ENCODE data around the gene SYT1. TPM values are rescaled to one million over a fixed set of nuclear protein-coding genes. Genes with fewer than 3 reads are reported as not detected.
A peak's percentile ranks its signal among the peaks of the same experiment; 100 is the strongest.
"Not testable (repeated sequence)": the region's sequence is repeated elsewhere in the genome, so short reads cannot be mapped to it uniquely, and the experiment has no call there.

SYT1 gene
- total RNA-seq, 1 donor from 2014 or later: 1.1 TPM

DNA sequence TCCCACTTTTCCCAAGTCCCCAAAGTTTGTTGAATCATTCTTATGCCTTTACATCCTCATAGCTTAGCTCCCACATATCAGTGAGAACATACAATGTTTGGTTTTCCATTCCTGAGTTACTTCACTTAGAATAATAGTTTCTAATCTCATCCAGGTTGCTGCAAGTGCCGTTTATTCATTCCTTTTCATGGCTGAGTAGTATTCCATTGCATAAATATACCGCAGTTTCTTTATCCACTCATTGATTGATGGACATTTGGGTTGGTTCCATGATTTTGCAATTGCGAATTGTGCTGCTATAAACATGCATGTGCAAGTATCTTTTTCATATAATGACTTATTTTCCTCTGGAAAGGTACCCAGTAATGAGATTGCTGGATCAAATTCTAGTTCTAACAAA, 345.8 kb downstream of the SYT1 start:
- DNase-seq (ENCODE audit: low read depth): not testable (repeated sequence)

DNA sequence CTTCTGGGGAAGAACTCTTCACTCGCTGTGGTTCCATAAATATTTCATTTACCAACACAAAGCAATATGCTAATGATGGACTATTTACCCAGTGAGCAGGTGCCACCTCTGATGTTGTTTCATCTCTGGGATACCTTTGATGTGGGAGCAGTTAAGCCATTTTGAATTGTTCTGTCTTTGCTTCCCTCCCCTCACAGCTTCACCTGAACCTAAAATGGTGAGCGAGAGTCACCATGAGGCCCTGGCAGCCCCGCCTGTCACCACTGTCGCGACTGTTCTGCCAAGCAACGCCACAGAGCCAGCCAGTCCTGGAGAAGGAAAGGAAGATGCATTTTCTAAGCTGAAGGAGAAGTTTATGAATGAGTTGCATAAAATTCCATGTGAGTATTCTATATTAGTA, 352.7 kb downstream of the SYT1 start:
- no peak for DNase-seq (ENCODE audit: low read depth)

DNA sequence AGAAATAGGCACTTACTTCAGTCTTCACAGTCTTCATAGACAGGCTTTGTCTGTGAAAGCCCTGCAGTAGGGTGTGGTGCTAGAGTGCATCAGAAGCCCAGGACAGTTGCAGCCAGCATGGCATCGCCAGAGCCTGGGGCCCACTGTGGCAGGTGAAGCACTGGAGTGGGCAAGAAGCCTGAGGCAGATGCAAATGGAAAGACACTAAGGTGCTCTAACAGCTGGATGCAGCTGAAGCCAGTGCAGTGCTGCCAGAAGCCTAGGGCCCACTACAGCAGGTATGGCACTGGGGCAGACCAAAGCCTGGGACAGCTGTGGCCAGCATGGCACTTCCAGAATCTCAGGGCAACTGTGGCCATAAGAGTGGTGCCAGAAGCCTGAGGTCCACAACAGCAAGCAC, 358.6 kb downstream of the SYT1 start:
- no peak for DNase-seq (ENCODE audit: low read depth)

DNA sequence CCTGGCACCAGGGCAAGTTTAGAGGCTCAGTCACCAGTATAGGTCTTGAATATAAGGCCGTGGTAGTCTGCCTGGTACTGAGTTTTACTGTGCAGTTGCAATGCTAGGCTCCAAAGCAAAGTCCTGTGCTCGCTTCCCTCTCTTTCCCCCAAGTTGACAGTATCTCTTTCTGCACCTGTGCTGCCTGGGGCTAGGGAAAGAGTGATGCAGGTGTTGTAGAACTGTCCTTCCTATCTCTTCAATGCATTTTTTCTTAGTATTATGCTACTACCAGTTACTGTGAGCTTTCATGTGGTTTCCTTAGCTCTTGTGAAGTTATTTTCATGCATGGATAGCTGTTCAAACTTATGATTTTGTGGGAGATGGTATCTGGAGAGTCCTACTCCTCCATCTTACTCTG, 359.2 kb downstream of the SYT1 start:
- no peak for DNase-seq (ENCODE audit: low read depth)

DNA sequence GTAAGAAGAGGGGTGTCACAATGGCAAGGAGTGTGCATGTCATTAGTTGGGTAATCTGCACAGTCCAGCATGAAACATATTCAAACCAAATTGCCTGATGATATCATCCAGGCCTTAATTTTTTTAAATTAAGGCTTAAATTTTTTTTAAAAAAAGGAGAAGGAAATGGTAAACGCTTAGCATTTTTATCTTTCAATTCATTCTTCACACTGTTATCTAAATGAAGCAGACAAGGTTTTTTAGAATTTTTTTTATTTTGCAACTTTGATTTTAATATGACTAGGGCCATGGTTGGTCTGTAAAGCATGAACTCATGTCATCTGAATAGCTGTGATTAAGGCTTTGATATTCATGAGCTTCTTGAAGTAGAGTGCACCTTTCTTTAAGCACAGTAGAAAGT, 362.5 kb downstream of the SYT1 start:
- no peak for DNase-seq (ENCODE audit: low read depth)

DNA sequence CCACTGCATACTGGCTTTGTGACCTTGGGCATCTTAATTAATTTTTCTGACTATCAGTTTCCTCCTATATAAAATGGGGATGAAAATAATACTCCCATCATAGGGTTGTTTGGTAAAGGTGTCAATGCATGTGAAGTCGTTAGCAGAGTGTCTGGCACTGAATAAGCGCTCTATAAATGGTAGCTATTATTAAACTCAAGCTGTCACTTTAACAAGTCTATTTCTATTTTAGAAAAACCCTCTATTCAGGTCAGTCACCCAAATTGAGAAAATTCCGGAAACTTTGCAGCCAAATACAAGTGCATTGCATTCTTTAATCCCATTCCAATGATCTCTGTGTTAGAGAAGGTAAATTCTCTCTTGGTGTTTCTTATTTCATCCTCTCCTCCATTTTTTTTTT, 363.1 kb downstream of the SYT1 start:
- no peak for DNase-seq (ENCODE audit: low read depth)

DNA sequence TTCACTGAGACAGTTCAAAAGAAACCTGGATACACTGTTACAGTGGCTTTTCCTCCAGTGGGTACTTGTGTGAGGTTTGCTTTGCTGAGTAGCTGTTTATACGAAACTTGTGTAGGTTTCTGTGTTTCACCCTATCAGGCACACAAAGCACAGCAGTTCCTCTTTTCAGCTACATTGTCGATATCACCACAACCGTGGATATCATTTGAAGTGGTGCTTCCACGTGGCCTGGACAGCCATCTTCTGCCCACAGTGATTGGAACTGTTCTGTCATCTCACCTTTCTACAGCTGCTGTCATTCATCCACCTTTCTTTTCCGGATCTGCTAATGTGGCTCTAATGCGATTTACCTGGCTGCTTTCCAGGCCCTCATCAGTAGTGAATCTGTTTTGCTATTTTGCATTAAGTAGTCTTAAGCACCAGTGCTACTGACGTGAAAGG, 368.8 kb downstream of the SYT1 start:
- DNase-seq (ENCODE audit: low read depth): no peak

DNA sequence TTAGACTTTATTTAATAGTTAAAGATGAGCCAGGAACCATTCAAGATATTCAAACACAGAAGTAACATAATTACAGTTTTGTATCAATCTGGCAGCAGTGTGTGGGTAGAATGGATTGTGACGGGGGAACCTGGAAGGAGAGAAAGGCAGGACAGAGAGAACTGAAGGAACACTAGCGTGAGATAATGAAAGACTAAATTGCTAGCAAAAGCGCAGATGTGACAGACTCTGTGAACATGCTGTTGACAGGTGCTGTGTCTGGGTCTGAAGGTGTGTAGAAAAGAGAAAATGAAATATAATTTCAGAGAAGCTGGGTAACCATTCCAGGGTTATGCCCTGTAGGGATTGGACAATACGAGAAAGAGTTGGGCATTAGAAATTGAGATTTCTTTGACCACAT, 372.3 kb downstream of the SYT1 start:
- DNase-seq (ENCODE audit: low read depth): no peak

DNA sequence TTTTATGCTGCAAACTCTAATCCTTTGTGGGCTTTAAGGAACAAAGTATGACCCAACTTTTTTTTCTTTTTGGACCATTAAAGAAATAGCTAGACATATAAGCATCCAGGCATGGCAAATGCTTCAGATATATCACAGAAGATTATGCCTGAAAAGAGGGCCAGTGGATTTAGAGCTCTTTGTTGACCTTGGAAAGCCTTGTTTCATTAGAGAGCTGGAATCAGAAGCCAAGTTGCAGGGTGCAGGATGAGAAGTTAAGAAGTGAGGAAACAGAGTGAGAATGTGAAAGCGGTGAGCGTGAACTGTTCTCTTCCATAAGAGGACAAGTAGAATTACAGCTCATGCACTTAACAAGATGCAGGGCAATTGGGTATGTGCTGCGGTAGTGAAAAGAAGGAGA, 373.7 kb downstream of the SYT1 start:
- no peak for DNase-seq (ENCODE audit: low read depth)

DNA sequence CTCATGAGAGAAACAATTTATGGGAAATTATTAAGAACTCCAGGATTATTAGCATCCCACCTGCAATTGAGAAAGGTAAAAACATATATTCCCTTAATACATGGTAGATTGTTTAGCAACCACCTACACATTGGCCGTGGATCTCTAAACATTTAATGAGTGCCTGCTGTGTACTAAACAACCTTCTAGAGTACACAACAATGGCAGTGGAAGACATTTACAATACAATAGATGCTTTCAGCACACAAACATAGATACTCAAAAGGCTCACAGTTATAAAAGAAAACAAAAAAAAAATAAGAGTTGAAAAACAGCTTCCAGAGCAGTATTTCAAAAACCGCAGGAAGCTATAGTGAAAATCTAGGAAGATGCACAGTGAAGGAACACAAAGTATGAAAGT, 382.9 kb downstream of the SYT1 start:
- DNase-seq (ENCODE audit: low read depth): no peak

DNA sequence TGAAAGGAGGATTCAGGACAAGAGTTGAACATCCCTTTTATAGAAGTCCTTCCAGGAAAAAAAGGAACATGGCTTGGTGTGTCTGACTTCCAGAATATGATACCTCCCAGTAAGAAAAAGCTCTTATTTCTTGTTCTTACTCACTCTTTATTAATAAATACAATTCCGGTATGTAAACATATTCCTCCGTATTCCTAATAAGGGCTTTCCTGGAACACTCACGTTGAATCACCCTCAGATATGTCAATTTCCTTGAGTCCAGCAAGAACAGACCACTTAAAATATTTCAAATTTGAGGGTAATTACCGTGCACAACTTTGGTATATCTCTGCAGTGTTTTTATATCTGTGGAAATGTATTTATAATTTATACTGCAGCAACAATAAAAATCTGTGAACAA, 385.6 kb downstream of the SYT1 start:
- DNase-seq (ENCODE audit: low read depth): no peak

DNA sequence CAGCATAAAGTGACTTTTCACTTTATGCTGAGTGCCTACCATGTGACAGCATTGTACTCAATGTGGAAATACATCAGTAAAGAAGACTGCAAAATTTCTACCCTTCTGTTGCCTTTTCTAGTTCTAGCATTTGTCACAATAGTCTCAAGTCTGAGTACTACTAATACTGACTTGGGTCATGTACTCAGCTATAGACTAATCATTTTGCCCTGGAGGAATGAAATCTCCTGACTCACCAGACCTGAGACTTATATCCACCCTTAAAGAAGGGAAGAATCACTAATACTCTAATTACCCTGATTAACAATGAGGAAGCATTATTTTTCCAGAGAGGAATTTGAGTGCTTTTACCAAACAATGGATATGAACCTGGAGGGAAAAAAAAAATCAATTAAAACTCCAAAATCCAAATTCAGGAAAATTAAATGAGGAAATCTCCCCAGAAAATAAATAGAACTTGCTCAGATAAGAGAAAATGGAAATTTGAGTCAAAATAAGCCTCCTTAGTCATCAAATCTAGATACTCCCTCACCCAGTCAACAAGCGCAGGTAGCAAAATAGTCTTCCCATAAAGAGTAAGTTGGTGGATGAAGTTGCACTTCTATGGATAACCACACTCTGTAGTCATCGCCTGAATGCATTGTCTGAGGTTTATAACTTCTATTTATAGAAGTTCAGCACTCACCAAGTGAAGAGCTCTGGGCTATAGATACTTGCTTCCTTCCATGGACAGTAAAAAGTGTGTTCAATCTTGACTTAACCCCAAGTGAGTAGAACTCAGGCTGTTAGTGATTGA, 386.6 kb downstream of the SYT1 start:
- DNase-seq (ENCODE audit: low read depth): peak; percentile 25

DNA sequence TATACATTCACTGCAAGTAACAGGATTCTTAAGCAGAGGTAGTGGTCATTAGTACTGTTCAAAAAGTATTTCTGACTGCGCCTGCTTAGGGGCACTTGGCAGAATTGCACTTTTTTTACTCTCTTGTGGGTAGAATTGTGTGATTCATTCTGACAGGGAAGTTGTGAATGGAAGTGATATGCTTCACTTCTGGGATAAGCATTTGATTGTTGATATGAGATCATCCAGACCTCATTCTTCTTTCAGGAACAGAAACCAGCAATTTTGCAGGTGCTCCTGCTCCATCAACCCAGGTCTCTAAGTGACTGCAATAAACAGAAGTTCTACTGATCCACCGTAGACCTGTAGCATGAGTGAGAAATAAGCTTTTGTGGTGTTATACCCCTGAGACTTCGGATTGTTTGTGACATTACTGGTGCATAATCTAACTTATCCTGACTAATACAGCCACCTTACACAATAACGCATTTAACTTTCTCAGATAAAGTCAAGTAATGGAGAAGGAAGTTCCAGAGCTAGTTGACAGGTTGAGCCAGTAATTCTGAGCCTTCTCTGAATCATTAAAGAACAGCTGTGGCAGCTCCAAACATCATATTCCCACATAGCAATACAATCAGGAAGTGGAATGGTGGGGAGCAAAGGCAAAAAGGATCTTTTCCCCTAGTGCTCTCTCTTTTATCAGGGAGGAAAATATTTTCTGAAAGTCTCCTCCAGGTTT, 387.9 kb downstream of the SYT1 start:
- peak; percentile 28 for DNase-seq (ENCODE audit: low read depth)

DNA sequence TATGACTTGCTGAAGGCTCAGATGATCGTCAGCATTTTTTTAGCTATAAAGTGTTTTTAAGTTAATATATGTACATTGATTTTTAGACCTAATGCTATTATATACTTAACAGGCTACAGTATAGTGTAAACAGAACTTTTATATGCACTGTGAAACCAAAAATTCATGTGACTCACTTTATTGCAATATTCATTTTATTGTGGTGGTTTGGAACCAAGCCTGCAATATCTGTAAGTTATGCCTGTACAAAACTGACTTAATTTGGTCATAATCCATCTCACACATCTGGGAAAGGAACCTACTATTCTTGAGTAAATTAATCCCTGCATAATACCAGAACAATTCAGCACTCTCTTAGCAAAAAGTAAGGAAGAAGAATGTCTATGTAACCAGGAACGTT, 390.7 kb downstream of the SYT1 start:
- DNase-seq (ENCODE audit: low read depth): no peak

DNA sequence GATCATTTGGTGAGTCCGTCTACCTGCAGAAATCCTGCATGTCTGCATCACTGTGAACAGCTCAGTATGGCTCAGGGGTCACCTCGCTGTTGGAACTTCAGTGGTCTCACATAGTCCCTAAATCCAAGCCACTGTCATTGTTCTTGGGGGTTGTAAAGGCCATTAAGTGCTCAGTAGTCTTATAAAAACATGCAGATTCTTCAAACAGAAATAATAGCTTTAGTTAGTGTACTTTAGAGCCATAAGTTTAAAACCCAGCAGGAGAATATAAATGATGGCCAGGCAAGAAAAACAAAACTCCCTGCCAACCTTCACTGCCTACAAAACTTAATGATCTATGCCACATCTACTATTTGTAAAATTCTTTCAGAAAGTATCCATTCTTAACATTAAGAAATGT, 396.3 kb downstream of the SYT1 start:
- DNase-seq (ENCODE audit: low read depth): no peak

DNA sequence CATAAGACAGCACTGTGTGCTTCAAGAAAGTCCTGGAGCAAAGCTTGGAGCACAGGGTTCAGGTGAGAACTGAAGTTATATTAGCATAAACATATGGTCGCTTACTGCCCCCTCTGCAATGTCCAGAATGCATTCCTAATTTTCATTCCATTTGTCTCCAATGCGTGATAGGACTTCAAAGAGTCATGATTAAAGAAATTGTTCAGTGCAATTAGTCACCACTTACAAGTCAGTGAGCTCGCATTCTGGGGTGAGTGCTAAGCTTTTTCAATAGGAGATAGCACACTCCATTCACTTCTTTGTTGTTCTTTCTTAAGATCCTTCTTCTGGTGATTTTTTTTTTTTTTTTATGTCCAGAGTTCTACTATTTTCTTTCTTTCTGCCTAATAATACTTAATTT, 398.4 kb downstream of the SYT1 start:
- peak; percentile 46 for DNase-seq (ENCODE audit: low read depth)

DNA sequence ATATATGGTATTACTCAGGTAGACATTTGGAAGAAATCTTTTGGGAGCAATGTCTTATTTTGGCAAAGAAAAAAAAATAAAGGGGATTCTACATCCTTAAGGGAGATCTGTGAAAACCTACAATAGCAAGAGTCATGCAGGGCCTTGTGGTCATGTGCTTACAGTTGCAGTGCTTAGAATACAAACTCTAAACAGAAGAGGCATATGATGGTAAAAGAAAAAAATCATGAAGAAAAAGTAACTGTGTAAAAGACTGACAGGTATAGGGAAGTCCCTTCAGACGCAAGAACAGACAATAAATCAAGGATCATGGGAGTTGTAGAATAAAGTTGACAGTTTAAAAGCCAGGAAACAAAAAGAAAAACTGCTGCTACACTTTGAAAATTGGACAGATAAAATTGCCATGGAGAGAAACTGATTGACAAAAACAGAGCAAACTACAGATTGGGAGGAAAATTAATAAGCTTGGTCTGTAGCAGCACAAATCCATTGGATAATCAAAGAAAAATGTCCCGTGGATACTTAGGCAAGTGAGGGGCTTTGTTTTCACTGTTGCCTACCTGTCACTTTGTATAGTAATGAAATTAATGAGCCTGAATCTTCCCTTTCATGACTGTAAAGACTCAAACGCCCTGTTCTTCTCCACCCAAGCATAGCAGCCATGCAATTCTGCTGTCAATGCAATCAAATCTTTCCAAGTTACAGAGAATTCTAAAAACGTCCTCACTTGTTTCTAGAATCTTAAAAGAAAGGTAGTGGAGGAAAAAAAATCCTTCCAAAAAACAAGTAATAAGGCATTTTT, 402.0 kb downstream of the SYT1 start:
- peak; percentile 26 for DNase-seq (ENCODE audit: low read depth)

DNA sequence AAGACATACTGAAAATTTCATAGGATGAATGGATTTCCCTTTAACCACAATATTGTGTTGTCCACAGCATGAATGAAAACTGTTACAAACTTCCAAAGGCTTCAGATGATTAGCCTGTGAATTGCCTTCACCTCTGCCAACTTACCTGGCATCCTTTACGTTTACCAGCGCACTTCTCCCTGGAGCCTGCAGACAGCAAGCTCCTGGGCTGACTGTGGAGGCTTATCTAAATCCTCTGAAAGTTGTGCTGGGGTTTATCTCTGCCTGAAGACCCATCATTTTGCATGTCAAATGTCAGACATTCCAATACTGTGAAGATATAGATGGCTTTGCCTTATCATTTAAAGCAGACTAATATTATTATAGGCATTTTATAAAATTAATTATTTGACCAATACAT, 403.0 kb downstream of the SYT1 start:
- no peak for DNase-seq (ENCODE audit: low read depth)

DNA sequence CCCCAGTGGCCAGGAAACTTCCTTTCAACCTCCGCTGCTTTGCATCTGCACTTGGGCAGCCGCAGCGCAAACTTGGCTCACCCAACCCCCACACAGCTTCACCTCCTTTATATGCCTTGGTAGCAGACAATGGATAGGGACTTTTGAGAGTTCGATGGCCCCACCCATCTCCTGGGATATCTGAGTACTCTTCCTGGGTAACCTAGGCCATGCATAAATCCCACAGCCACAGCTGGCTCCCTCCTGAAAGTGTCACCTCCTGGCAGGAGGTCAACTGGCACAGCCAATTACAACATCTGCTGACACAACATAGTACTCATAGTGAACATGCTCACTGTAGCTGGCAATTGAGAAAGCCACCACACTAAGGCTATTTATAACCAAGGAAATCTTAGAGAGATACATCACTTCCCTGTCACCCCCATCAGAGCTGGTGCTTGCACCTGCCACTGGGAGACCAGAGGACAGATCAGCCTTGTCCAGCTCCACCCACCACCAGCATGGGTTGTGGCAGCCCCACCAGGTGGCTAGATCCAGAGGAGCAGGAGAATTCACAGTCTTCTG, 410.0 kb downstream of the SYT1 start:
- DNase-seq (ENCODE audit: low read depth): no peak

DNA sequence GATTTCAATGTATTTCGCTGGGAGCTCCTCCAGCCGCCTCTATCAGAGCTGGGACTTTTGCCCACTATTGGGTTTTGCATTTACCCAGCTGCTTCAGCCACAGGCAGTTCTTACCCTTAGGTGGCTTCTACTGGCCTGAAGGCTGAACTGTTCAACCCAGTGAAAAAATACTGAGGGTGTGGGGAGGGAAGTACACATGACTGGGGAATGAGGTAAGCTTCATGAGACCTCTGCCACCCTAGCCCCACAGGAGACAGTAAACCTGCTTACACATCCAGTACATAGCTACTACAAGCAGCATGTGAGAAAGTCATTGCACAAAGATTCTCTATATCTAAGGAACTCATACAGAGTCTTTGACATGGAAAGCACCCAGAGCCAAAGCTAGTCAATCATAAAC, 411.1 kb downstream of the SYT1 start:
- peak; percentile 63 for DNase-seq (ENCODE audit: low read depth)

DNA sequence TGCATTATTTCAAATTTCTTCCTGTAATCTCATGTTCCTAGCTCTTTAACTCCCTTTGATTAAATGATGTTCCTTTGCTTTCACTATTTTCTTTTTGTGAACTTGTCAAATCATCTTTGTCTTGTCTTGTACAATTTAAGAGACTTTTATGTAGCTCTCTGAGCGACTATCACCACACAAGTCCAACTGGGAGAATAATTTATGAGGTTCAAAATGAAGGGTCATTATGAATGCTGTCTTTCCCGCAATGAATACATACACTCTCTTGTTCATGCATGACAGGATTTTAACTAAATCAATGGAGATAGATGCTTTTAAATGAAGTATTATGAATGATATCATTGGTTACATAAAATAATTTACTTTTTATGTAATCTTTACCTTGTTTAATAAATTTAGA, 418.8 kb downstream of the SYT1 start:
- DNase-seq (ENCODE audit: low read depth): no peak

DNA sequence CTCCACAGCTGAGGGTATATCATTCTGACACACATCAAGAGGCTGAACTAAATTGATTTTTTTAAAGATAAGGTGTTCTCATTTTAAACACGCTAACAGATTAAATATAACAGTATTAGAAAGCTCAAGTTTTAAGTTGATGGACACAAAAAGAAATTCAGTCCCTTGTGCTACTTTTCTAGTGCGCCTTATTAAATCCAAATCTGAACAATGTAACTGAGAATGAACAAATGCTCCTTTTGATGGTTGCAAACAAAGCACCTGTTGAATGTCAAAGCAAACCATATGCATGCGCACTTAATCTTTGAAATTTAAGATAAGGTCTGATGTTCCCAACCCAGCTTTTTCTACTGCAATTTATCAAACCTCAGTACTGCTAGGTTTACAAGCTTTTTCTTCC, 424.3 kb downstream of the SYT1 start:
- DNase-seq (ENCODE audit: low read depth): no peak
